Dermis microvascular lymphatic vessel endothelial cell (primary cell): ENCODE measurements around the gene RPL13A. TPM values are rescaled to one million over a fixed set of nuclear protein-coding genes. Genes with fewer than 3 reads are reported as not detected.

Source experiments
- DNase-seq, 2 donors: peaks; one replicate each; pipeline versions ENCODE4 v3.0.0 to v3.0.0-alpha.2; 2010; ENCODE audit warnings: low read depth in 2 of 2
- total RNA-seq: library from RNA; depleted of rRNA; stranded (reverse); fragments of >200 nt; gene quantifications from 2 replicates; pipeline ENCODE4 v1.2.1, GENCODE V29; 2014

Gene RPL13A
- total RNA-seq, 1 donor from 2014 or later: 3,699 TPM

- peak; percentile 46 to 69 for DNase-seq
Measured at GRCh38 chr19:49506575-49507105, 19.2 kb downstream of the RPL13A start.

- no peak for DNase-seq
Measured at GRCh38 chr19:49507803-49508494, 20.5 kb downstream of the RPL13A start.

GRCh38 chr19:49512970-49513745 lies 25.8 kb downstream of the RPL13A start:
- DNase-seq: peak in 1 of 2 donors; percentile 47

DNA sequence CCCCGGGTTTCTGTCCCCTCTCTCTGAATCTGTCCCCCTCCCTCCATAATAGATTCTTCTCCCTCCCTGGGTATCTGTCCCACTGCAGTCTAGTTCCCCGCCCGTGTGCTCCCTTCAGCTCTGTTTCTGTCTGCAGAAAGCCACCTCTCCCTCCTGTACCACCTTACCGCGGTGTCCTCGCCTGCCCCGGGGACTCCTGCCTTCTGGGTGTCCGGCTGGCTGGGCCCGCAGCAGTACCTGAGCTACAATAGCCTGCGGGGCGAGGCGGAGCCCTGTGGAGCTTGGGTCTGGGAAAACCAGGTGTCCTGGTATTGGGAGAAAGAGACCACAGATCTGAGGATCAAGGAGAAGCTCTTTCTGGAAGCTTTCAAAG lies 26.3 kb downstream of the RPL13A start:
- no peak for DNase-seq

- no peak for DNase-seq
Measured at GRCh38 chr19:49514151-49514550, 26.7 kb downstream of the RPL13A start.

DNA sequence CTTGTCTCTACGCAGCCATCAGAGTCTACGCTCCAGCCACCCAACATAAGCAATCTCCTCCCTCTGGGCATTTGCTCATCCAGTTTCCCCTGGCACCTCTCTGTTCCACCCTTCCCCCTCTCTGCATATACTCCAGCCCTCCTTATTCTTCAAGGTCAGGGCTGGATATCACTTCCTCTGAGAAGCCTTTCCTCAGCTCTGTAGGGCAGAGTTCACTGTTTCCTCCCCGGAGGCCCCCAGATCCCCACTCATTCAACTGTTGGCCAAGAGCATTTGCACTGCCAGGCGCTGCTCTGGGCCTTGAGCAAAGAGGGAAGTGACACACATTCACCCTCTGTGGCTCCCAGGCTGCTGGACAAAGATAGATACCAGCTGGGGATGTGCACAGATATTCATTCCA lies 28.4 kb downstream of the RPL13A start:
- peak in 1 of 2 donors; percentile 16 for DNase-seq

GRCh38 chr19:49518033-49518432 lies 30.6 kb downstream of the RPL13A start:
- DNase-seq: no peak

DNA sequence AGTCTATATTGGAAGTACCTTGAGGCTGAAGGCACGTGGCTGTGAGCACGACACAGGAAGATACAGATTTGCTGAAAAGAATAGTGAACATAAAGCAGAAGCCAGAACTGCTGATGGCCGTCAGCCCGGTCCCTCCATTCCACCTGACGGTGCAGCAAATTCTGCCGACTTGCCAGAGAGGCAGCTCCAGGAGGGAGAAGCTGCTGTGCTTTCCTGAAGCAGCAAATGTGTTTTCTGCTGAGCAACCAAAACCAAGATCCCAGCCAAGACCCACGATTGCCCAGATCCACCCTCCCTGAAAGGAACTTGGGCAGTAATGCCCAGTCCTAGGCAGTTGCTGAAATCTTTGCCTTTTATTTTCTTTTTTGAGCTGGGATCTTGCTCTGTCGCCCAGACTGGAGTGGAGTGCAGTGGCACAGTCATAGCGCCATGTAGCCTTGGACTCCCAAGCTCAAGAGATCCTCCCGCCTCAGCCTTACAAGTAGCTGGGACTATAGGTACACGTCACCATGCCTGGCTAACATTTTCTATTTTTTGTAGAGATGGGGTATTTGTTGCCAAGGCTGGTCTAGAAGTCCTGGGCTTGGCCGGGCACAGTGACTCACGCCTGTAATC lies 33.4 kb downstream of the RPL13A start:
- no peak for DNase-seq

DNA sequence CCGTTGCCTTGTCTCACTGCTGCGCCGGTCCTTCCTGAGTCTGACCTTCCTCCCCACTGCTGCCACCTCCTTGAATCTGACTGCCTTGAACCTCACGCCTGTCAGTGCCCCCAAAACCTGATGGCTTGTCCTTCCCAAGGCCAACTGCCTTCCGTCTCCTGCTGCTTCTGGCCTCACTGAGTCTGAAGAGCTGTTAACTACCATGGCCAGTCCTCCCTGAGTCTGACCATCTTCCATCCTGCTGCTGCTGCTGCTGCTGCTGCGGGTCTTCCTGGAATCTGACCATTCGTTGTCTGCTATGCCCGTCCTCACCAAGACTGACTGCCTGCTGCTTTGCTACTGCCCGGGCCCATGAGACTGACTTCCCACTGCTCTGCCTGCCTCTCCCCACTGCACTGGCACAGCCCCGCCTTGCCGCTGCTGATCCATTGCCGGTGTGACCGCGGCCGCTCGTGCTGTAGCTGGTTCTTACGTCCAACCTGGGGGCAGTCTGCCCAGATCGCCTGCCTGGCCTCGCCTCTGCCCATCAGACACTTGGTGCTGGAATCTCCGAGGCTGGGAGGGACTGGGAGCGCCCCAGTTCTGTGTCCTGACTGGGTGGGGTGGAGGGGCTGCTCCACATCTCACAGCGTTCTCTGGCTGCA lies 37.5 kb downstream of the RPL13A start:
- DNase-seq: no peak

DNA sequence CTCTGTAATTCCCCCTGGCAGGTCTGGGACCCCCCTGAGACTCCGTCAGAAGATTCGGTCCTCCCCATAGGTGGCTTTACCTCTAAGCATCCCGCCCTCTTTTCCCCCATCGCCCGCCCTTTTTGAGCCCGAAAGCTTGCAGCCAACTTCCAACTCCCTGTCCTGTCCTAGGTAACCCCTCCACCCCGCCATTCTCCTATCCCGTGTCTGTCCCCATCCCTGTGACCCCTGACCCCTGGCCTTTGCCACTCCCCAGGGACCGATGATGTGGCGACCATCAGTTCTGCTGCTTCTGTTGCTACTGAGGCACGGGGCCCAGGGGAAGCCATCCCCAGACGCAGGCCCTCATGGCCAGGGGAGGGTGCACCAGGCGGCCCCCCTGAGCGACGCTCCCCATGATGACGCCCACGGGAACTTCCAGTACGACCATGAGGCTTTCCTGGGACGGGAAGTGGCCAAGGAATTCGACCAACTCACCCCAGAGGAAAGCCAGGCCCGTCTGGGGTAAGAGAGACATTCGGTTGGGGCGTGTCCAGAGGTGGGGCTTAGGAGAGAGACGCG lies 40.9 kb downstream of the RPL13A start:
- no peak for DNase-seq

DNA sequence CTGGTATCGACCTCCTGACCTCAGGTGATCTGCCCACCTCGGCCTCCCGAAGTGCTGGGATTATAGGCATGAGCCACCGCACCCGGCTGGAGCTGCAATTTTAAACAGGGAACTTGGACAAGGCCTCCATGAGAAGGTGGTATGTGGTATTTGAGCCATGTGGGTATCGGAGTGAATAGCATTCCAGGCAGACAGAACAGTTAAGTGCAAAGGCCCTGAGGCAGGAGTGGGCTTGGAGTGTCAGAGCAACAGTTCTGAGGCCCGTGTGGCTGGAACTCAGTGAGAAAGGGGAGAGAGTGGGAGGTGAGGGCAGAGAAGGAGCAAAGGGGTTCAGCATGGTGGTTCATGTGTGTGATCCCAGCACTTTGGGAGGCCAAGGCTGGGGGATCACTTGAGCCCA lies 43.3 kb downstream of the RPL13A start:
- DNase-seq: no peak

DNA sequence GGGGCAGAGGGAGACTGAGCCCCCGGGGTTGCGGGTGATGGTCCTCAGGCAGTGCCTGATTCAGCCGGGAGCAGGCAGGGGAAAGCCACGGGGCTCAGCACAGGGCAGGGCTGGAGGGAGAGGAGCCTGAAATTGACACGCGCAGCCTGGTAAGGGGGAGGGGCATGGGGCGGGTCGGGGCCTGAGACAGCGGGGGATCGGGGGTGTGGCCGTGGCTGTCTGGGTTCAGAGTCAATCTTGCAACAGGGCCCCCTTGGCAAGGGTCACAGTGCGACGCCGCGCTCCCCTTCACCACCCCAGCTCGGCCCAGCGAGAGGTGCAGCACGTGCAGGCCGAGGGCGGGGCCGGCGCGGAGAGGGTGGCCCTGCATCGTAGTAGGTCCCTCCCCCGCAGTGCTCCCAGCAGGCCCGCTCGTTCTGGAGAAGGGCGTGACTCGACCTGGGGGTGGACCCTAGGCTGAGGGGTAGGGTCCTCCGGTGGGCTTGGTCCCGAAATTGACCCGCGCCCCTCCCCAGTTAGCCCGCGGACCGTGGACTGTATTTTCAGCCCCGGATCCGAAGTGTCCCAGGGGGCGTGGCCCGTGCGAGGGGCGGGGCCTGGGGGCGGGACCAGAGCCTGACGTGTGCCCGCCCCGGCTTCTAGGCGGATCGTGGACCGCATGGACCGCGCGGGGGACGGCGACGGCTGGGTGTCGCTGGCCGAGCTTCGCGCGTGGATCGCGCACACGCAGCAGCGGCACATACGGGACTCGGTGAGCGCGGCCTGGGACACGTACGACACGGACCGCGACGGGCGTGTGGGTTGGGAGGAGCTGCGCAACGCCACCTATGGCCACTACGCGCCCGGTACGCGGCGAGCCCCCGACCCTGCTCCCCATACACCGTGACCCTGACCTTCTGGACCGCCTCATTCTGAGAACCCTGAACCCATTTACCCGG lies 46.4 kb downstream of the RPL13A start:
- peak in 1 of 2 donors; percentile 65 for DNase-seq

DNA sequence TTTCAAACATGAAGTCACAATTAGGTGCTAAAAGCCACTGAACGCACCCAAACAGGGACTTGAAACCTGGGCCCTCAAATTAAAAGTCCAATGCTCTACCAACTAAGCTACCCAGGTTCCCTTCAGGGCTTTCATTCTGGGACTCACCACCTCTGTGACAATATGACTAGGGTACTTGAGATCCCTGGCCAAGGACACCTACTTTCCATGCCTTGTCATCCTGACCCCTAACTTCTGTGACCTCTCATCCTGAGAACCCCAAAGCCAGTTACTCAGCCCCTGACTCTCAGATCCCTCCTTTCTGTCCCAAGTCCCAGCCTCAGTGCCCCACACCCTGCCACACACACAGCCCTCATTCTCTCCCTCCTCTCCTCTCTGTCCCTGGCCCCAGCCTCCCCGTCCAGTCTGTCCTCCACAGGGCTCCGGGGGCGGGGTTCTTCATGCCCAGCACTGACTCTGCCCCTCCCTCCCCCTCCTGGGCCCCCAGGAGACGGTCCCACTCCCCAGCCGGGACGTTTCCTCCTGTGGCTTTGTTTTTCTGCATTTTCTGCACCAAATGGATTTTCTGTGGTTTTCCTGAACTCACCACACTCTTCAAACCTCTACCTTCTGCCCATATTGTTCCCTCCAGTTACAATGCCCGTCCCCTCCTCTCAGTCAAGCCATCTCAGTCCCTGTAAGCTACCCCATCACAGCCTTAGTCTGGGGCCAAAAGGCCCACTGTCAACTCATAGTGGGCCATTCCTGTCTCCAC lies 47.4 kb downstream of the RPL13A start:
- no peak for DNase-seq

DNA sequence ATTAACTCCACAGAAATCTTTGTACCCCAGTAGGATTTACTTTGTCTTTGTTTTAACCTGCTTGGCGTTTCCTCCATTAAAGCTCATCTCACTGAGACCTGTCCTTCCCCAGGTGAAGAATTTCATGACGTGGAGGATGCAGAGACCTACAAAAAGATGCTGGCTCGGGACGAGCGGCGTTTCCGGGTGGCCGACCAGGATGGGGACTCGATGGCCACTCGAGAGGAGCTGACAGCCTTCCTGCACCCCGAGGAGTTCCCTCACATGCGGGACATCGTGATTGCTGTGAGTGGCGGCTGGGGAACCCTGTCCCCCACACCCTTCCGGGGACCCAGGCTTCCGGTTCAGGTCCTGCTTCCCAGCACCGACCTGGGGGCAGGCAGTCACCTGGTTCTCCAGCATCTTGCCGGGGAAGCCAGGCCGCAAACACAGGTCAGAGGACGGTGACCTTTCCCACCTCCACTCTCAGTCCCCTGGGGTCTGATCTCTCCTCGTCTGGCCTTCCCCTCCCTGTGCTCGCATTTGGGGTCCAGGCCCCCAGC lies 49.6 kb downstream of the RPL13A start:
- no peak for DNase-seq

DNA sequence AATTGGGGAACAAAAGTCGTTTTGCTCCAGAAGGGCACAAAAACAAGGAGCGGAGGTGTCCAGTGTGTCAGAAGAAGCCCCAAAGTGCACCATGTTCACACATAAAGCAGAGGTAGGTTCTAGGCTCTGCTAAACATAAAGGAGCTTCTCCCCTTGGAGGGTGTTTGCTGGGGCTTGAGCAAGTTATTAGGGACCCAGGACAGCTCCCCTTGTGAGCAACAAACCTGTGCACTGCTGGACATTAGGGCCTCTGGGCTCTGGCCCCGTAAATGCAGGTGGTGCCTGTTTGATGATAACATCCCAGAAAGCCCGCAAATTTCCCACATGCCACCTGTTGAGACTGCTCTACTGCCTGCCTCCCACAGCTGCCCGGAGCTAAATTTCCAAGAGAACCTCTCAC lies 51.2 kb downstream of the RPL13A start:
- DNase-seq: no peak

DNA sequence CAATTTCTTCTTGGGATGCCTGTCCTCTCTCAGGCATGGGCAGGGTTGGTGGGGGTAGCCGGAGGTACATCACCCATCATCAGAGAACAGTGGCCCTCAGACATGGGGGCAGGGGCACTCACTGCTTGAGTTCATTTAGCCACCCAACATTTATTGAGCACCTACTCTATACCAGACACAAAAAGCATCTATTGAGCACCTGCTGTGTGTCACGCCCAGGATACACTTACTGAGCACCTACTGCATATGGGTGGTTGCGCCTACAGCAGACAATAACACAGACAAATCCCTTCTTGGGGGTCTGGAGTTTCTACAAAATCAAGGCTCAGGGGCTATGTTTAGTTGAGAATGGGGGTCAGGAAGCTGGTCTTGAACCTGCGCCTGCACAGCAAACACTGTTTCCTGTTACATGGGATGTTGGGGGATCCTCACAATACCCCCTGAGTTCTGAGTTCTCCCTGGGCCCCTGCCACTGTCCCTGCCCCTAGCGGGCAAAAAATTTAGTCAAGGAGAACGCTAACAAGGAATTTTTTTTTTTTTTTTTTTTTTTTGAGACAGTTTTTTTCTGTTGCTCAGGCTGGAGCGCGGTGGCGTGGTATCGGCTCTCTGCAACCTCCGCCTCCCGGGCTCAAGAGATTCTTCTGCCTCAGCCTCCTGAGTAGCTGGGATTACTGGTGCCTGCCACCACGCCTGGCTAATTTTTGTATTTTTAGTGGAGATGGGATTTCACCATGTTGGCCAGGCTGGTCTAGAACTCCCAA lies 52.0 kb downstream of the RPL13A start:
- no peak for DNase-seq
